ENCODE measurements around the gene SORBS1.

DNA sequence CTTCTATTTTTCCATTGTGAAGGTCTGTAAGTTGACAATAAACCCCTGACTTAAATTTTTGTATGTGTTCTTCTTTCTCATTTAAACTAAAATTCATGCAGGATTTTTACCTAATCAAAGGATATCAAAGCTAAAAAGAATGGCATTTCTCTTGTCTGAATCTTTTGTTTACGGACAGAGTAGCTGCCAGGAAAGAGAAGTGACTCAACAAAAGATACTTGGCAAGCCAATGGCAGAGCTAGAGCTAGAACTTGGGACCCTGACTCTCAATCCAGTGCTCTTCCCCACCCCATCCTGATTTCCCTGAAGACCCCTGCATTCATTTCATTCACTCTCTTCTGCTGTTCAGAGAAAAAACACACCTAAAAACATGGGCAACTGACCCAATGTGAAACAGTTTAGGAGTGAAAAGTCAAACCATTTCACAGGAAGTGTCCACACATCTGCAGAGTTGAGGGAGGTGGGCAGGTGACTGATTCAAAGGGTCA, 230.2 kb downstream of the SORBS1 start:
- TF ChIP-seq, protein P1, sequence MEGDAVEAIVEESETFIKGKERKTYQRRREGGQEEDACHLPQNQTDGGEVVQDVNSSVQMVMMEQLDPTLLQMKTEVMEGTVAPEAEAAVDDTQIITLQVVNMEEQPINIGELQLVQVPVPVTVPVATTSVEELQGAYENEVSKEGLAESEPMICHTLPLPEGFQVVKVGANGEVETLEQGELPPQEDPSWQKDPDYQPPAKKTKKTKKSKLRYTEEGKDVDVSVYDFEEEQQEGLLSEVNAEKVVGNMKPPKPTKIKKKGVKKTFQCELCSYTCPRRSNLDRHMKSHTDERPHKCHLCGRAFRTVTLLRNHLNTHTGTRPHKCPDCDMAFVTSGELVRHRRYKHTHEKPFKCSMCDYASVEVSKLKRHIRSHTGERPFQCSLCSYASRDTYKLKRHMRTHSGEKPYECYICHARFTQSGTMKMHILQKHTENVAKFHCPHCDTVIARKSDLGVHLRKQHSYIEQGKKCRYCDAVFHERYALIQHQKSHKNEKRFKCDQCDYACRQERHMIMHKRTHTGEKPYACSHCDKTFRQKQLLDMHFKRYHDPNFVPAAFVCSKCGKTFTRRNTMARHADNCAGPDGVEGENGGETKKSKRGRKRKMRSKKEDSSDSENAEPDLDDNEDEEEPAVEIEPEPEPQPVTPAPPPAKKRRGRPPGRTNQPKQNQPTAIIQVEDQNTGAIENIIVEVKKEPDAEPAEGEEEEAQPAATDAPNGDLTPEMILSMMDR (IDR thresholded peaks at IDR 0.05; ENCODE audit: insufficient read depth, low read depth, low read length), result no peak
- TF ChIP-seq EZH2 (IDR thresholded peaks at IDR 0.05; ENCODE audit: insufficient read depth, low read length), result no peak

Measured in astrocyte (in vitro differentiated cells and primary cell).